Bone marrow (tissue), 2 donors: ENCODE measurements around the gene VPS9D1.
A peak's percentile ranks its signal among the peaks of the same experiment; 100 is the strongest.
"Not testable (repeated sequence)": the region's sequence is repeated elsewhere in the genome, so short reads cannot be mapped to it uniquely, and the experiment has no call there.

ENCODE experiments used
- DNase-seq, 2 donors: peaks; one replicate each; lab custom pipeline; 2025; lab: John Stamatoyannopoulos, UW

The VPS9D1 gene

DNA sequence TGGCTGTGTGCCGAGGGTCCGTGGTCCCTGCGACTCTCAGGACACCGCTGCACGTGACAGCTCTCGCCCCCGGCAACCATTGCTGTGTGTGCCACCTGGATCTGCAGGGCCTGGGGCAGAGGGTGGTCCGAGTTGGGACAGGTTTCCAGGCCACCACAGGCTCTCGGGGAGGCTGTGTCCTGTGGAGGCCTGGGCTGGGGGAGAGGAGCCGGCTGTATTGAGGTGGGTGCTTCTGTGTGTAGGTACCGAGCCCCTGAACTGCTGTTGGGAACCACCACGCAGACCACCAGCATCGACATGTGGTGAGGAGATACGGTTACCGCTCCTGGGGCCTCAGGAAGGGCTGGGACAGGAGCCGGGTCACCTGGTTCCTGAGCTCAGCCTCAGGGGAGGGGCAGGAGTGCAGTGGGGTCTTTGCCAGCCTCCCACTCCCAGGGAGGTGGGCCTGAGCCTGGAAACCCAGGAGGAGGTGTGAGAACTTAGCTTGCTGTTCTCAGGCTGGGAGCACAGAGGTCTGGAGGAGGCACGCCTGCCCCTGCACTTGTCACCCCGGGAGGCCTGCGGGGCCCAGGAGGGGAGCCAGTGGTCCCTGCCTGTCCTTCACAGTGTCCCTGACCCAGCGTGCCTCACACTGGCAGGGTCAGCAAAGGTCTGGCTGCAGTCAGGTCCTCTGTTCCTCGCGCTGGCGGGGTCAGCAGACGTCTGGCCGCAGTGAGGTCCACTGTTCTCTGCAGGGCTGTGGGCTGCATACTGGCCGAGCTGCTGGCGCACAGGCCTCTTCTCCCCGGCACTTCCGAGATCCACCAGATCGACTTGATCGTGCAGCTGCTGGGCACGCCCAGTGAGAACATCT lies 26.5 kb downstream of the VPS9D1 start:
- DNase-seq: no peak

DNA sequence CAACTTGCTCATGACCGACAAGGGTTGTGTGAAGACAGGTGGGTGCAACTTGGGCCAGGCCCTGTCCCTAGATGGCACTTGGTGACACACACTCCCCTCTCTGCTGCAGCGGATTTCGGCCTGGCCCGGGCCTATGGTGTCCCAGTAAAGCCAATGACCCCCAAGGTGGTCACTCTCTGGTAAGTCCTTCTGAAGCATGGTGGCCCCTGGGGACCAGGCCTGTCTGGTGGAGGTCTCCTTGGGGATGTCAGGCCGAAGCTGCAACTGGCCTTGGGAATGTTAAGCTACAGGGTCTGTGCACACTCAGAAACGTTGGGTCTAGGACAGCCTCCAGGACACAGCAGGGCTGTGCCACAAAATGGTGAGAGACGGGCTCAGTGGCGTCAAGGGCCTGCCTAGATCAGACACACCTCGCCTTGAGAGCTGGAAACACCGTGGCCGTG lies 27.4 kb downstream of the VPS9D1 start:
- no peak for DNase-seq

DNA sequence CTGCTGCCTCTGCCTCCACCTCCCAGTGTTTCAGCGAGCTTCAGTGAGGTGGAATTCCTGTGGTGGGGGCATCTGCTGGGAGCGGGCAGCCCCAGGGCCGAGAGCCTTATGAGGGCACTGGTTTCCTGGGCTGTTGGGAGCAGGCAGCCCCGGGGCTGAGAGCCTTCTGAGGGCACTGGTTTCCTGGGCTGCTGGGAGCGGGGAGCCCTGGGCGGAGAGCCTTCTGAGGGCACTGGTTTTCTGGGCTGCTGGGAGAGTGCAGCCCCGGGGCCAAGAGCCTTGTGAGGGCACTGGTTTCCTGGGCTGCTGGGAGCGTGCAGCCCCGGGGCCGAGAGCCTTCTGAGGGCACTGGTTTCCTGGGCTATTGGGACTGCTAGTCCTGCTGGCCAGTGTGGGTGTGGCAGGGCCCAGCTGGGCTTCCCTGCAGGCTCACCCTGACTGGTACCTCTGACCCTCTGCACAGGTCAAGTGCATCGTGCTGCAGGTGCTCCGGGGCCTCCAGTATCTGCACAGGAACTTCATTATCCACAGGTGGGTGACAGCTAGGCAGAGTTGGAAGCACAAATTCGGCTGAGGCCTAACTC lies 28.6 kb downstream of the VPS9D1 start:
- DNase-seq: no peak

DNA sequence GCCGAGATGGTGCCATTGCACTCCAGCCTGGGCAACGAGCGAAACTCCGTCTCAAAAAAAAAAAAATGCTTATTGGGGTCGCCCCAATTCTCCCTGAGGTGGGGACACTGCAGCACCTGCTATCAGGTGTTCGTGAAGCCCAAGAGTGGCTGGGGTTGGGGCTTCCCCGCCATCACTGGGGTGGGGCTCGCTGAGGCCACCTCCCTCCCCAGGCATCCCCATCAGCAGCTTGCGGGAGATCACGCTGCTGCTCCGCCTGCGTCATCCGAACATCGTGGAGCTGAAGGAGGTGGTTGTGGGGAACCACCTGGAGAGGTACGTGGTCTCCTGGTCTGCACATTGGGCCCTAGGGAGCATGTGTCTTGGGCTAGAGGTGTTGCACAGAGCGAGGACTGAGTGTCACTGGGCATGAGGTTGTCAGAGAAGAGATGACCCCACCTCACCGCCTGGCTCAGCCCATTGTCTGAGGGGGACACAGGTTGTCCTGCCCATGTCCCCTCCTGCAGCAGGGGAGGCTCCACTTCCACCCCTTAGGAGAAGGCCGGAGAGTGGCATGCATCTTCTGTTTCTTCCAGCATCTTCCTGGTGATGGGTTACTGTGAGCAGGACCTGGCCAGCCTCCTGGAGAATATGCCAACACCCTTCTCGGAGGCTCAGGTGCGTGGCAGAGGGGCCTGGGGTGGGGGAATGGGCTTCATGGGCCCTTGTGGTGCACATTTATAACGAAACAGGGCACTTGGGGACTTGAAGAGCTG lies 29.3 kb downstream of the VPS9D1 start:
- DNase-seq: no peak

DNA sequence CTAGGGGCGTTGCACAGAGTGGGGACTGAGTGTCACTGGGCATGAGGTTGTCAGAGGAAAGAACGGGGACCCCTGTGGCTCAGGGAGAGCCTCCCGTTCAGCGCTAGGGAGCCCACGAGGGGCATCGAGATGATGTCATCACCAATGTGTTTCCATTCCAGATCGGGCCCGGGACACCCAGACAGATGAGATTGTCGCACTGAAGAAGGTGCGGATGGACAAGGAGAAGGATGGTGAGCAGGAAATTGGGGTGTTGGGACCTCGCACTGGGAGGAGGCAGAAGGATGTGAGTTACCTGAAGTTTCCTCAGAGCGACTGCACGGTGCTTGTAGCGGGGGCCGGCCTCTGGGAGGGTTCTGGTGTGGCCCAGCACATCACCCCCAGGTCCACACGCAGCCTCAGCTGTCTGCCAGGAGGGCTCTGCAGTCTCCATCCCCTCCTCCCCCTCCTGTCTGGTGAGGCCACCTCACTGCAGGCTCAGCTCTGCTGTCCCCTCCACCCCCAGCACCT lies 30.3 kb downstream of the VPS9D1 start:
- DNase-seq: no peak

DNA sequence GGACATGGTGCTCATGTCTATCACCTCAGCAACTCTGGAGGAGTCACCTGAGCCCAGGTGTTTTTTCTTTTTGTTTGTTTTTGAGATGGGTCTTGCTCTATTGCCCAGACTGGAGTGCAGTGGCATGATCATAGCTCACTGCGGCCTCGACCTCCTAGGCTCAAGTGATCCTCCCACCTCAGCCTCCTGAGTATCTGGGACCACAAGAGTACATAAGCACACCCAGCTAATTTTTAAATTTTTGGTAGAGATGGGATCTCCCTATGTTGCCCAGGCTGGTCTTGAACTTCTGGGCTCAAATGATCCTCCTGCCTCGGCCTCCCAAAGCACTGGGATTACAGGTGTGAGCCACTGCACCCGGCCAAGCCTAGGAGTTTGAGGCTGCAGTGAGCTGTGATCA lies 31.1 kb downstream of the VPS9D1 start:
- DNase-seq: not testable (repeated sequence)

DNA sequence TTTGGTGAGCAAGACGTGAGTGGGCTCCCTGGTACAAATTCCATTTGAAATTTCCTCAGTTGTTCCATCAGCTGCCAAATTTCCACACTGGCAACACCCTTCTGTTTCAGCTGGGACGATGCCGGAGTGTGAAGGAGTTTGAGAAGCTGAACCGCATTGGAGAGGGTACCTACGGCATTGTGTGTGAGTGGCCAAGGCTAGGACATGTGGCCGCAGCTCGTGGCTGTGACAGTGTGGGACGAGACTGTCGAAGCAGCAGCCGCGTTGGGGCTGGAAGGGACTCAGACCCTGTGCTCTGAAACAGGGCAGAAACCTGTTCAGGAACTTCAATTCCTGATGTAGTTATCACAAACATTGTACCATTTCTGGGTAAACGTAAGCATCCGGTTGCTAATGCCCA lies 31.6 kb downstream of the VPS9D1 start:
- no peak for DNase-seq

DNA sequence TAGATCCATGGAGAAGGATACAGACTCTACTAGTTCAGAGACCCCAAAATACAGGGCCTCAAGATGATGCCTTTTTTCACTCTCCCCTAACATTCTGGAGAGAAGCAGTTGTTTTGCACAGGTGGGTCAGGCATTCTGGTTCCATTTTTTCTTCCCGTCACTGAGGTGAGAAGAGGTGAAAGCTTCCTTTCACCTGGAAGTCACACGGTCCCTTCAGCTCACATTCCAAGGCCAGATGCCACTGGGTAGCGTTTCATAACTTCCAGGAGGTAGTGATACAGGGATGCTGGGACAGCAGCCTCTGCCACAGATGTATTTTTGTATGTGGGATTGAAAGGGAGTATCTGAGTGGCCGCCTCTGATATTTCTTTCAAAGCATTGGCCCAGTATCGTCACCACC lies 32.3 kb downstream of the VPS9D1 start:
- no peak for DNase-seq

DNA sequence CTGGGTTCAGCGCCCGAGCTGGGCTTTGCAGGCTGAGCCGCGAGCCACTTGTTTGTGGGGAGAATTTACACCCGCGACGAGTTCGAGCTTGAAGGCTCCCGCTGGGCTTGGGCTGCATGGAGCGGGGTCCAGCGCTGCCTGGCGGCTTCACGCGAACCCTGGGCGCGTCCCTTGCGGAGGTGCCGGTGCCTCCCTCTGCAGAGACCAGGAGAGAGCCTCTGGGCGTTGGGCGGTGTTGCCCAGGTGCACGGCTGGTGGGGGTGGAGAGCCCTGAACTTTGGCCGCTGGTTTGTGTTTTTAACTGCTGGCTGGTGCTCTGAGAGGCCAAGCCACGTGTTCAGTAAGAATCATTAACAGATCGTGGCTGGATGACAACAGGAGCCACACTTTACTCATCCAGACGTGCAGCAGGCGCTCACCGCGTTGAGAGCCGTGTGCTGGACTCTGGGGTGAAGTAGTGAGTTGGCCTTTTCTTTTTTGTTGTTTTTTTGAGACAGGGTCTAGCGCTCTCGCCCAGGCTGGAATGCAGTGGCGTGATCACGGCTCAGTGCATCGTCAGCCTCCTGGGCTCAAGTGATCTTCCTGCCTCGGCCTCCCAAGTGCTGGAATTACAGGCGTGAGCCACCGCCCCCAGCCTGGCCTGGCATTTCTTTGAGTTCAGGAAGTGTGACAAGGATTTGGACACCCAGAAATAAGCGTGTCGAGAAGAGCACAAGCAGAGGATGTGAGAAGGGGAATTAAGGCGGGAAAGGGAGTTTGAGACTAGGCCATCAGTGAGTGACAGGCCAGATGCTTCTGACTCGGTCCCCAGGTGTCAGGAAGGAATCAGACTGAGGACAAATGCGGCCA lies 33.4 kb downstream of the VPS9D1 start:
- DNase-seq: no peak

DNA sequence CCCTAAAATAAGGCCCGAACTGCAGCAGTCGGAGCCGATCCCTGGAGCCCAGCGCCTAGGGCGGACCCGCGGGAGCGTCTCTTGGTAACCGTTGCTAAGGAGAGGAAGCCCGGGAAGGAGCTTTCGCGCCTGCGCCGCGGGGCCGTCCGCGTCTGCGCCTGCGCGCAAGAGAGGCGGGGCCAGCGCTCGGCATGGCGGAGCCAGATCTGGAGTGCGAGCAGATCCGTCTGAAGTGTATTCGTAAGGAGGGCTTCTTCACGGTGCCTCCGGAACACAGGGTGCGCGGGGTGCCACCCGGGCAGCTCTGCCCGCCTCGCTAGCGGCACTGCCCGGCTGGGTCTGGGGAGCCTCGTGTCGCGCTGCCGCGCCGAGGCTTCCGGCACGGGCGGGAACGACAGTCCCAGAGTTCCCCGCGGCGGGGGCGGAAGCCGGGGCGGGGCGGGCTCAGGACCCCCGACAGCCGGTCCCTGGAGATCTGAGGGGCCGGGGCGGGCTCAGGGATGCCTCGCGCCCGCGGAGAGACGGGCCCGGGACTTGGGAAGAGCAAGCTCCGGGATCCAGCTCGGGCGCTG lies 34.1 kb downstream of the VPS9D1 start, which contains the start of gene CDK10:
CDK10 (plus strand) TSS at position 170 of the 572 bp plus-strand sequence; CDS start at position 192, 22 bp downstream.
- DNase-seq: peak; percentile 64 to 89

DNA sequence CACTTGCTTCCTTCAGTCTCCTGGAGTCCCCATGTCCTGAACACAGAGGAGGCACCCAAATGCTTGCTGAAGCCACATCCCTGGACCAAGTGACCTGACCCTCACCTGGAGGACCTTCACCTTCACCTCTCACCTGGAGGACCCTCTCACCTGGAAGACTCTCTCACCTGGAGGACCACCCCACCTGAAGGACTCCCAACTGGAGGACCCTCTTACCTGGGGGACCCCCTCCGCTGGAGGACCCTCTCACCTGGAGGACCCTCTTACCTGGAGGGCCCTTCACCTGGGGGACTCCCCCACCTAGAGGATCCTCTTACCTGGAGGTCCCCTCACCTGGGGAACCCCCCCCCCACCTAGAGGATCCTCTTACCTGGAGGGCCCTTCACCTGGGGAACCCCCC lies 34.8 kb downstream of the VPS9D1 start:
- DNase-seq: no peak

DNA sequence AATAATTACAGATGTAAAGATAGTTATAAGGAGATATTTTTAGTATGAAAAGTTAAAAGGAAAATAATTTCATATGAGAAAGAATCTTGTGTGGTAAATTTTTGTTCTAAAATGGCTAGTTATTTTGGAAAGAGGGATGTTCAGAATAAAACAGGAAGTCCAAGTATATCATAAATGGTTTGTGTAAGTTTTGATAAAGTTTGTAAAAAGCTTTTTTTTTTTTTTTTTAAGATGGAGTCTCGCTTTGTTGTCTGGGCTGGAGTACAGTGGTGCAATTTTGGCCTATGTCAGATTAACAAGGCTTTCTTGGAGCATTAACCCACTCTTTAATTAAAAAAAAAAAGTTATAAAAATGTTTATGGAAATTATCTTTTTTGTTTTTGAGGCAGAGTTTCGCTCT lies 42.4 kb downstream of the VPS9D1 start:
- DNase-seq: no peak

DNA sequence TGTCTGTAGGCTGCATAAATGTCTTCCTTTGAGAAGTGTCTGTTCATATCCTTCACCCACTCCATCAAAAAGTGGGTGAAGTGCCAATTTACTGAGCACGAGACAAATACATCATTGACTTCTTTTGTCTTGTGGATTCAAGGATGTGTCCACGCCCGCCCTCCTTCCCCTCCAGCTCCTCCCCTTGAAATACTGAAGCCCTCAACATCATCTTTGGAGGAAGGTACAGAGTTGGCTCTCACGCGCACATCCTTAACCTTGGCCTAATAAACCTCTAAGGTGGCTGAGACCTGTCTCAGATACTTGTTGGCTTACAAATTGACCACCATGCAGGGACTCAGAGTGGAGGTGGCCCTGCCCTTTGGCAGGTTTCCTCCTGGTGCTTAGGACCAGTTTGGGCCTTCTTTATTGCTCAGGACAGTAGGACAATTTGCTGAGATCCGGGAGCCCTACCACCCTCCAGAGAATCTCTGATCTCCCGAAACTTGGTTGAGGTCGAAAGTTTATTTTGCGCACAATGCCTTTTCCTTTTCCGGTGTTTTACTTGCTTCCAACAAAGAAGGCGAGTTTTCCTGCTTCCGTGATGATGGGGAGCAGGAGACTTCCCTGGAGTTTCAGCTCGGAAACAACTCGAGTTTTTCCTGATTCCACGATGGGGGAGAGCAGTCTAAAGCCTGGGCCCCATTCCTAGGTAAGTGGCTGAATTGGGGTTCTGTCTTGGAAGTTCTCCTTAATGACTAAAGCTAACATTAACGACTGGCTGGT lies 48.3 kb downstream of the VPS9D1 start:
- DNase-seq: no peak

DNA sequence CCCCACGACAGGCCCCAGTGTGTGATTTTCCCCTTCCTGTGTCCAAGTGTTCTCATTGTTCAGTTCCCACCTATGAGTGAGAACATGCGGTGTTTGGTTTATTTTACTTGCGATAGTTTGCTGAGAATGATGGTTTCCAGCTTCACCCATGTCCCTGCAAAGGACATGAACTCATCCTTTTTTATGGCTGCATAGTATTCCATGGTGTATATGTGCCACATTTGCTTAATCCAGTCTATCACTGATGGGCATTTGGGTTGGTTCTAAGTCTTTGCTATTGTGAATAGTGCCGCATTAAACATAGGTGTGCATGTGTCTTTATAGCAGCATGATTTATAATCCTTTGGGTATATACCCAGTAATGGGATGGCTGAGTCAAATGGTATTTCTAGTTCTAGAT lies 49.1 kb downstream of the VPS9D1 start:
- not testable (repeated sequence) for DNase-seq

DNA sequence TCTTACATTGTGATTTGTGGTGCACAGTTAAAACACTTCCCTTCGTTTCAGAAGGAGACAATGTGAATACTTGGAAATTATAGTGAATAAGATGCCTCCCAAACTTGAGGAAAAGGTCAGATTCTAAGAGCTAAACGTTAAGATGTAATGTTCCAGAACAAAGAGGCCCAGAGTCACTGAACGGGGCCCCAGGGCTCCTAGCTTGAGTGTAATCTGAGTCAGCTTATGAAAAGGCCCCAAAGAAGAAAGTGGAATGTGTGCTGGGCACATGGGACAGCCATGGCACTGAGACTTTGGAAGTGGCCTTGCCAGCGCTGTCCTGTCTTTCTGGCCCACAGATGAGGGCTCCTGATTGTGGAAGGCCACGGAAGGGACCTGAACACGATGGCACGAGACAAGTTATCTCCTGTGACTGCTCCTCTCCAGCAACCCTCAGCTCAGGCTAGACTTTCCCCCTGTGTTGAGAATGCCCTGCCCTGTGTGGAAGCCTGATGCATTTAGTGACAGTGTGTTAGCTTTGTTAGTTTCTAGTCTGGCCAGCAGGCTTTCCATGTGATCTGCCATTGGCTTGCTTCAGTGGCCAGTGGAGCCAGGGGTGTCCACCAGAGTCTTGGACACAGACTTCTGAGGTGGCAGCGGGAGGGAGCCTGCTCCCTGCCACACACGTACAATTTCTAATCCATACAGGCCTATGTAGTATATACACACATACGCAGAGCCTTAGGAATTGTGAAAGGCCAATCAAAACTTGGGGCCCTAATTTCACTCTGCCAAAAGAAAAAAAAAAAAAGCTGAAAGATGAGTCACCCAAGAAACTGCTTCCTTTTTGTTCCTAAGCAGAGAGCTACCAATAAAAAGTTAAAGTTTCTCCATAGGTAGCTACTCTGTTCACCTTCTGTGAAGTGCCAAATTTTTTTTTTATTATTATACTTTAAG lies 49.9 kb downstream of the VPS9D1 start:
- peak in 1 of 2 donors; percentile 23 for DNase-seq

DNA sequence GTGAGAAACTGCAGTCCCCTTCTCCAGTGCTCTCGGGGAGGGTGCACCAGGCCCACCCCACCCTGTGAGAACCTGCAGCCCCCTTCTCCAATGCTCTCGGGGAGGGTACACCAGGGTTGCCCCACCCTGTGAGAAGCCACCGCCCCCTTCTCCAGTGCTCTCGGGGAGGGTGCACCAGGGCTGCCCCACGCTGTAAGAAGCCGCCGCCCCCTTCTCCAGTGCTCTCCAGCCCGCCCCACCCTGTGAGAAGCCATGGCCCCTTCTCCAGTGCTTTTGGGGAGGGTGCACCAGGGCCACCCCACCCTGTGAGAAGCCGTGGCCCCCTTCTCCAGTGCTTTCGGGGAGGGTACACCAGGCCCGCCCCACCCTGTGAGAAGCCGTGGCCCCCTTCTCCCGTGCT lies 50.9 kb downstream of the VPS9D1 start:
- no peak for DNase-seq

DNA sequence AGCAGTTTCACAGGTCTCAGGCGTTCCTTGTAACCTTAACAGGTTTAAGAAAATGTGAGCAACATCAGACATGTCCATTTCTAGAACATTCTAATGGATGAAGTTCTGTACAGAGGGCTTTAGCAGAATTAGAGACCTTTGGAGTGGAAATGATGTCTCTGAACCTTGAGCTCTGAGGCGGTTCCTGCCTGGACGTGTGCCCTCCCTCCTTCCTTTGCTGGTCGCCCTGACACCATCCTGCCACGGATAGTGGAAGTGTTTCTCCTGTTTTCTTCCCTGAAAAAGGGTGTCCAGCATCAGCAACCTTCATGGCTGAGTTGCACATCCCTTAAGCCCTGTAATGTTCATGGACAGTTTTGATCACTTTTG lies 51.9 kb downstream of the VPS9D1 start:
- no peak for DNase-seq

DNA sequence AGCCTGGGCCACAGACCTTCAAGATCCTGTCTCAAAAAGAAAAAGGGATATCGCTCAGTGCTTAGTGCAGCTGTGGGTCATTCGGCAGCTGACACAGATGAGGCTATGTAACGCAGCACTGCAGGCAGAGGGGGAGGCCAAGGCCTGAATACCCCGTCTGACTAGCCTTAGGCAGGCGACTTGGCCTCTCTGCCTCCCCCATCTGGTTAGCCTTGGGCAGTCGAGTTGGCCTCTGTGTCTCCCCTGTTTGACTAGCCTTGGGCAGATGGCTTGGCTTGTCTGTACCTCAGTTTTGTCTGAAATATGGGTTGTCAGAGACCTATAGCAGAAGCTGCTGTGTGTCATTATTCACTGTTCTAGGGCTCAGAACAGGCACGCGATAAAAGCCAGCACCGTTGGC lies 53.1 kb downstream of the VPS9D1 start:
- no peak for DNase-seq

DNA sequence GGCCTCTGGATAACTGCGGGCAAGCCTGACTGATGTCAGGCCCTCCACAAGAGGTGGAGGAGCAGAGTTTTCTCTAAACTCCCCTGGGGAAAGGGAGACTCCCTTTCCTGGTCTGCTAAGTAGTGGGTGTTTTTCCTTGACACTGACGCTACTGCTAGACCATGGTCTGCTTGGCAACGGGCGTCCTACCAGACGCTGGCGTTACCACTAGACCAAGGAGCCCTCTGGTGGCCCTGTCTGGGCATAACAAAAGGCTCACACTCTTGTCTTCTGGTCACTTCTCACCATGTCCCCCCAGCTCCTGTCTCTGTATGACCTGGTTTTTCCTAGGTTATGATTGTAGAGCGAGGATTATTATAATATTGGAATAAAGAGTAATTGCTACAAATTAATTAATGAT lies 53.7 kb downstream of the VPS9D1 start:
- DNase-seq: not testable (repeated sequence)
